ENCODE data around the gene LMF1.

DNA sequence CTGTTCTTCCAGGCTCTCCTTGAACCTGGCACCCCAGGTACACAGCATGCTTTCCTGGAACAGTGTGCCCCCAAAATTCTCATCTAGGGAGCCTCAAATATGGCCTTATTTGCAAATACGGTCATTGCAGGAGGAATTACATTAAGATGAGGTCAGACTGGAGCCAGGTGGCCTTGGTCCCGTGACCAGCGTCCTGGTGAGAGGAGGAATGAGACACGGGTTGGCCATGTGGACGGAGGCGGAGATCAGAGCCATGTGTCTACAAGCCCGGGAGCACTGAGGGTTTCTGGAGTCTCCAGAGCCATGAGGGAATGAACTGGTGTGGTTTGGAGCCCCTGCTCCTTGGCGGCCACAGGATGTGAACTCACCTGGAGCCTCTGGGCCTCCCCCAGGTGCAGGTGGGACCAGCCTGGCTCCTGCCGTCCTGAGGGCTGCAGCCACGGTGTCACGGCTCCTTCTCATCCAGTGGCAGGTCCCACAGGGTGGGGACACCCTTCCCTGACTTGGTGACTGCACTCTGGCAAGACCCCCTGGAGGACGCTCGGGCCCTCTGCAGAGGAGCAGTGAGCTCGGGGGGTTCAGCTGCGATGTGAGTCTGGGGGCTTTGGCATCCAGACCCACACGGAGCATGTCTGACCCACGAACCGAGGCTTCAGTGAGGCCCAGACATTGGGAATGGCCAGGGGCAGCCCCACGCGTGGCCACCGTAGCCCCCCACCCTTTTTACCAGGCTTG lies 148.4 kb downstream of the LMF1 start:
- TF ChIP-seq, protein P1, sequence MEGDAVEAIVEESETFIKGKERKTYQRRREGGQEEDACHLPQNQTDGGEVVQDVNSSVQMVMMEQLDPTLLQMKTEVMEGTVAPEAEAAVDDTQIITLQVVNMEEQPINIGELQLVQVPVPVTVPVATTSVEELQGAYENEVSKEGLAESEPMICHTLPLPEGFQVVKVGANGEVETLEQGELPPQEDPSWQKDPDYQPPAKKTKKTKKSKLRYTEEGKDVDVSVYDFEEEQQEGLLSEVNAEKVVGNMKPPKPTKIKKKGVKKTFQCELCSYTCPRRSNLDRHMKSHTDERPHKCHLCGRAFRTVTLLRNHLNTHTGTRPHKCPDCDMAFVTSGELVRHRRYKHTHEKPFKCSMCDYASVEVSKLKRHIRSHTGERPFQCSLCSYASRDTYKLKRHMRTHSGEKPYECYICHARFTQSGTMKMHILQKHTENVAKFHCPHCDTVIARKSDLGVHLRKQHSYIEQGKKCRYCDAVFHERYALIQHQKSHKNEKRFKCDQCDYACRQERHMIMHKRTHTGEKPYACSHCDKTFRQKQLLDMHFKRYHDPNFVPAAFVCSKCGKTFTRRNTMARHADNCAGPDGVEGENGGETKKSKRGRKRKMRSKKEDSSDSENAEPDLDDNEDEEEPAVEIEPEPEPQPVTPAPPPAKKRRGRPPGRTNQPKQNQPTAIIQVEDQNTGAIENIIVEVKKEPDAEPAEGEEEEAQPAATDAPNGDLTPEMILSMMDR (IDR thresholded peaks at IDR 0.05): no peak
- TF ChIP-seq POLR2A (IDR thresholded peaks at IDR 0.05): no peak
